D341Med (cell line): Measurements from ENCODE around the gene EZR.
"Not testable (repeated sequence)": the region's sequence is repeated elsewhere in the genome, so short reads cannot be mapped to it uniquely, and the experiment has no call there.

ENCODE experiments used
- DNase-seq: peaks from one replicate; pipeline ENCODE4 v3.0.0; 2012; ENCODE audit warnings: low spot score

EZR gene

DNA sequence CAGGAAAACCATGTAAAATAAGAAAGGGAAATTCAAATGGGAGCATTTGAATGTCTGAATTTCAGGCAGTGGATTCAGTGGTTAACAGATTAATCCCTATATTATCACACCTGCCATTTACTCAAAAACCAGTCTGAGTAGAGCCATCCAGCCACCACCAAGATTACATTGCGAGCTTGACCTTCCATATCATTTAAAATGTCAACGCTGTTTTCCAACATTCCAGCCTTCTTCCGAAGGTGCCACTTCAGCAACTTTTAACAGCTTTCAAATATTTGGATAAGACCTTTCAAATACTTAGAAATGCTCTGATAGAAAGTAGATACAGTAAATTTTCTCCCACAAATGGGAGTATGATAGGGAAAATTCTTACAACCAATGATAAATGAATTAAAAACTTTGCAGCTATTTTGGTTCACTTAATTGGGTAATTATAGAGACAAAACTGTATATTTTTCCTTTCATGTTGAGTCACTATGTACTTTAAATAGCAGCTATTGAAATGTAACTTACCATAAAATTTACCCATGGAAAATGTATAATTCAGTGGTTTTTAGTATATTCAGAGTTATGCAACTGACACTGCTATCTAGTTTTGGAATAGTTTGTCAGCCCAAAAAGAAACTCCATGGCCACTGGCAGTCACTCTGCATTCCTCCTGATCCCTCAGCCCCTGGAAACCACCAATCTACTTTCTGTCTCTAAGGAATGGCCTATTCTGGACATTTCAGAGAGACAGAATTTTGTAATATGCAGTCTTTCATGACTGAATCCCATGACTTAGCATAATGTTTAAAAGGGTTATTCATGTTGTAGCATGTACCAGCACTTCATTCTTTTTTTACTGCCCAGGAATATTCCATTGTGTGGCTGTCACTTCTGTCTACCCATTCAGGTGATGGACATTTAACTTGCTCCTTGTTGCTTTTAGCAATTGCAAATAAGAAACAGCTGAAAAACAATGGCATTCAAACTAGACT is 21.5 kb downstream of the EZR start:
- DNase-seq, result no peak

DNA sequence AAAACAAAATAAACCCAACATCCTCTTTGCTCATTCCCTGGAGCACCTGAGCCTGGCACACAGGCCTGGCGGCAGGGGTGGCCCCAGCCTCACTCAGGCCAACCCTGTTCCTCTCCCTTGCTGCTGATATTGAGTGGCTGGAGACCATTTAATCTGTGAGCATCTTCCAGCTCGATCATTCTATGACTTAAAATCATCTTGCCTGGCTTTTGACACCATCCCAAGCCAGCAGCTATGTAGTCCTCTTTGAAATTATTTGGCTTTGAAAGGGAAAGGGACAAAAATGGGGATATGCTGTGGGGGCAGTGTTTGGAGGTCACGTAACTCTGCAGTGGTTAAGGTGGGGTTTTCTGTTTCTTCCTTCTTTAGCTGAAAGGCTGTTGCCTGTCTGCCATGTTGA is 22.8 kb downstream of the EZR start:
- no peak for DNase-seq

GRCh38 chr6:158795516-158795915 is 23.7 kb downstream of the EZR start:
- DNase-seq, result no peak

GRCh38 chr6:158793432-158793831 is 25.7 kb downstream of the EZR start:
- no peak for DNase-seq

DNA sequence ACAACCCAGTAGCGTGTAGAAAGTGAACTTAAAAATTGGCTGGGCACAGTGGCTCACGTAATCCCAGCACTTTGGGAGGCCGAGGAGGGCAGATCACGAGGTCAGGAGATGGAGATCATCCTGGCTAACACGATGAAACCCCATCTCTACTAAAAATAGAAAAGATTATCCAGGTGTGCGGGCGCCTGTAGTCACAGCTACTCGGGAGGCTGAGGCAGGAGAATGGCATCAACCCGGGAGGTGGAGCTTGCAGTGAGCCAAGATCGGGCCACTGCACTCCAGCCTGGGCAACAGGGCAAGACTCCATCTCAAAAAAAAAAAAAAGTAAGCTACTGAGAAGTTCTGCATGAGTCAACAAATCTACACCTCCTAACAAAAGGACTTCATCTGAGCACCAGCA is 26.7 kb downstream of the EZR start:
- not testable (repeated sequence) for DNase-seq

GRCh38 chr6:158791274-158791855 is 27.8 kb downstream of the EZR start:
- no peak for DNase-seq

GRCh38 chr6:158789115-158789917 is 29.9 kb downstream of the EZR start:
- no peak for DNase-seq

DNA sequence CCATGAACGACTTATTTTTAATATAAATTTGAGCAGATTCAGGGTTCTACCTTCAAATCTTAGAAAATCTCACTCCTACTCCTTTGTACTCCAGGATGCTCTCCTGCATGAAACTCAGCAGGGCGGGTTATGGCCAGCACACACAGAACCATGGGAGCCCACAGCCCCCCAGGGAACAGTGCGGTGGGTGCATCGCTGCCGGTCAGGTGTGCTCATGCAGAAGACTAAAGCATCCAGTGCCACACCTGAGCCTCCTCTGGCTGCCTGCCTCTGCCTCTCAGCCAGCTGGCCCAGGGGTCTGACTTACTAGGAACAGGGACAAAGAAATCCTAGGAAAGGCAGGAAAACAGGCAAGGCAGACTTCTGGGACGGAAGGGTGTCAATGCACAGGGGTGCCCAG is 31.8 kb downstream of the EZR start:
- no peak for DNase-seq

DNA sequence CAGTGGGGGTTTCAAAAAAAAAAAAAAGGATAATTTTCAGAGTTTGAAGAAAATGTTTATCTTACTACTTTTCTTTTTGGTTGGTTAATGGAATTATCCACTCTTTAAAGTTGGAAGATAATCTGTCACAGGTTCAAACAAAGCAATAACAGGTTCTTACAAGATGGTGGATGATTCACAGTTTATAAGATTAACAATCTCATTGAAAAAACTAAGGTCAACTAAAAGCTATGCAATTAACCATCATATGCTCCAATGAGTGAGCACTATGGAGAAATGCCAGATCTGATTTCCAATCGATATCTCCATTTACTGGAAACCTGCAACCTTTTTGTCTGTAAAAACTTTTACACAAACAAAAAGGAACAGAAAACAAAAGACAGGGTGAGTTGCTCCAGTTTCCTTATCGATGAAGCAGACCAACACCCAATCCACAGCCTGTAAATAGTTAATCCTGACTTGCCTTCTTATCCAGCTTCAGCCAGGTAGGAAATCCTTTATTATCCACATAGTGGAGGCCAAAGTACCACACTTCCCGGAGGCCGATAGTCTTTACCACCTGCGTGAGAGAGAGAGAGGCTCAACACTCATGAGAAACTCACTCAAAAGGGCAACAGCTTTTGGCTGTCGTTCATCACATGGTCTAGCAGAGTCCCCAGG is 32.4 kb downstream of the EZR start:
- no peak for DNase-seq

- no peak for DNase-seq
Observed at GRCh38 chr6:158785036-158785435, 34.1 kb downstream of the EZR start.

DNA sequence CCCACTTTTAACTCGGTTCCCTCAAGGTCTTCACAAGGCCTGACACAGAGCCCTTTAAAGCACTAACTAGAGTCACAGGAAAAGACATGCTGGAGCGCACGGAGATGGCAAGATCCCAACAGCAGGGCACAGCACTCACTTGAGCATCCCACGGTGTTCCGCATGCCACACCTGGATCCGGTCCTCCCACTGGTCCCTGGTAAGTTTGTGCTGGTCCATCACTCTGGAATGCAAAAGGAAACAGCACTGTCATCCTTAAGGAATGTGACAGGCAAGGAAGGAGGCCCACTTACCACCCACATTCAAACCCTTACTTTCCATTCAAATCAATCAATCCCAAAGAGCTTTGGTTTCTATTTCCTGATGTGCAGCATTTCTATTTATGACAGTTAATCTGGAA is 34.7 kb downstream of the EZR start:
- DNase-seq, result no peak

DNA sequence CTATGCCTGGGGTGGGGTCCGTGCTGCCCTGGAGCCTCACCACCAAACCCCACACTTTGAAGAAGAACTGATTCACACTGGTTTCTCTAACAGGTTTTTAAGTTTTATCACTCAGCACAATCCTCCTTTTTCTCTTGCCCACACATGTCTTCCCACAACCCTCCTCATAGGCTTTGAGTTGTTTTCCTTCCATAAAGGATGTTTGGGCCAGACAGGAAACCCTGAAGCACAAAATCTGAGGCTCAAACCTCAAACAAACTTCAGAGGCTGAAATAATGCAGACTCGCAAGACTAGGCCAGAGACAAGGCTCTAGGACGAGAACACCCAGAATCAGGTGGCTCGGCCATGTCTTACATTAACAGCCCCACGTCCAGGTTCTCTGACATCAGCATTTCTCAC is 35.3 kb downstream of the EZR start:
- DNase-seq, result no peak

- DNase-seq, result no peak
Observed at GRCh38 chr6:158783167-158783450, 36.1 kb downstream of the EZR start.

DNA sequence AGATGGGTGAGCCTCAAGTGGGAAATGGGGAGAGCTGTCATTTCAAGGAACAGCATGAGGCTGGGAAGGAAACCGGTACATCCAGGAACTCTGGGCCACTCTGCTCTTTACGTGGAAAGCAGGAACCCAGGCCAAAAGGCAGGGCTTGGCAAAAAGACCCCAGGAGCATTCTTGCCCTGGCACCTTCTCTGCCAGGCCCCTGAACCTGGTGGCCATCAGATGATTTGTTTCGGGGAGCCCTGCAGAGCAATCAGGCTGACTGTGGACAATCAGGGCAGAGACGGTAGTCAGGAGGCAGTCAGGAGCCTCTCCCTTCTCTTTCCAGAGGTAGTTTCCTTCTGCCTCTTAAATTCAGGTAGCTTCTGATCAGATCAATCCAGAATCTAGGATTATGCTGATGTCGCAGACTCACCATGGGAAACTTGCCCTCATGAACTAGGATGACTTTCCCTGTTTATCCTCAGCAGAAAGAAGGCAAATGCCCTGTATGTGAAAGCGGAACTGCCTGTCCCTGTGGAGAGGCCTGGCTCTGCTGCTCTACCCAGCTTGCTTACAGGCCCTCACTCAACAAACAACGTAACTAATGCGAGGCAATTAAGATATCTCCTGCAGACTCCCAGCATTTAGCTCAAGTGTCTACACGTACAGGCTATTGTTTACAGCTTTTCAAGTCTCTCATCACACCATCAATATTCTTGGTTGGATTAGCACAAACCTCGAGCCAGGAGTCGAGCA is 36.6 kb downstream of the EZR start:
- DNase-seq, result no peak

DNA sequence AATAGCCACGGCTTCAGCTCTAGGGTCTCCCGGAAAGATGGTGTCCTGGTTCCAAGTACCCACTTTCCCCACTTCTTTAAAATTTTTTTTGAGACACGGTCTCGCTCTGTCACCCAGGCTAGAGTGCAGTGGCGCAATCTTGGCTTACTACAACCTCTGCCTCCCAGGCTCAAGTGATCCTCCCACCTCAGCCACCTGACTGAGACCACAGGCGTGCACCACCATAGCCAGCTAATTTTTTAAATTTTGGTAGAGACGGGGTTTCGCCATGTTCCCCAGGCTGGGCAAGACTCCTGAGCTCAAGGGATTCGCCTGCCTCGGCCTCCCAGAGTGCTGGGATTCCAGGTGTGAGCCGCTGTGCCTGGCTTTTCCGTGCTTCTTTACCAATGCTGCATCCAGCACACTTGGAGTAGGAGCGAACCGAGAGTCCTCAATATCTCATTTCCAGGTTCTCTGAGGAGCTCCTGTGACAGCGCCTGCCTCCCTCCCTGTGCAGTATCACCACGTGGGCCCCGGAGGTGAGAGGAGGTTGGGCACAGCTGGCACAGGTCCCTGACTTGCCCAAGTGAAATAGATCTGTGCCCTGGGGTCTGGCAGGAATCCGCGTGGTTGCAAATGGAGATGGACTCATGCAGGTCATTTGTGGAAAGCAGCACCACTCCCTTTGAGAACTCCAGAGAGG is 37.3 kb downstream of the EZR start:
- DNase-seq, result no peak

GRCh38 chr6:158780988-158781691 is 38.0 kb downstream of the EZR start:
- no peak for DNase-seq

GRCh38 chr6:158780246-158780884 is 38.8 kb downstream of the EZR start:
- DNase-seq, result no peak

DNA sequence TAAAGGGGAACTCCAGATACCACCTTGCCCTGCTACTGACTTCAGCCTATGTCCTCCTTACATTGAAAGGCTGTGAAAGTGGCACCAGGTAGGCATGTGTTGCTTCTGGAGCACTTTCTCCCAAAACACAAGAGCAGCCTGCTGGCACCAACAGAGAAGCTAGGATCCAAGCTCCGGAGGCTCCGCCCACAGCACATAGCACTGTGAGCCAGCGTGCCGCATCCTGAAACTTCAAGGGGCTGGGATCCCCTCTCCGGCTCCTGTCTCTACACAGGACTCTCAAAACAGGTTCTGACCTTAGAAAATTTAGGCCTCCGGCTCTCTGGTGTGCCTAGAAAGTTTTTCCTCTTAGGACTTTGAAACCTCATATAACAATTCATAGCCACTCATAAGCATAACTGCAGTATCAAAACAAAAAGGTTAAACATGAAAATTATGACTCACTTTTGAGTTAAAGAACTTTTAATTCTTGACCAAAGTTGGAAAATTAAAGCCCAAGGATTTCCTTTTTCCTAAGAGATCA is 41.1 kb downstream of the EZR start:
- DNase-seq, result no peak

DNA sequence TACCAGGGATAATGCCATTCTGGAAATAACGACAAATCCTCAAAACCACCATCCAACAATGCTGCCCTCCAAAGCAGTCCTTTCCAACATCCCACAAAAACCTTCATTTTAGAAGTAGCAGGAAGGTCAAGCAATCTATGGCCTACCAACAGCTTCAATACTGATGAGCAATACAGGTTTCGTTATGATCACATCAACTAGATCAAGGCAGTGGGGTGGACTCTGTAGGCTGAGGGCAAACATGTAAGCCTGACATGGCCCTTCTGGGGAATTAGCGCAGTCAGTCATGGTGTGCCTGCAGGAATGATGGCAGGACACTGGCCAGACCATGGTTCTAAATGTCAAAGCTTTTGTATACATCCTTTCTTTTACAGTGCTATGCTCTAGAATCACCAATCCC is 41.7 kb downstream of the EZR start:
- no peak for DNase-seq

GRCh38 chr6:158776737-158777136 is 42.4 kb downstream of the EZR start:
- no peak for DNase-seq
